HG02798 (cell line): ENCODE results near the gene GRIA4.
"Not testable (repeated sequence)": the region's sequence is repeated elsewhere in the genome, so short reads cannot be mapped to it uniquely, and the experiment has no call there.

ENCODE experiments used
- ATAC-seq: cut with Tn5 transposase; IDR thresholded peaks from one replicate; pipeline ENCODE4 v1.9.1; 2021; ENCODE audit warnings: mild to moderate bottlenecking; ENCODE audit not compliant: unreplicated experiment, poor library complexity

Gene GRIA4

DNA sequence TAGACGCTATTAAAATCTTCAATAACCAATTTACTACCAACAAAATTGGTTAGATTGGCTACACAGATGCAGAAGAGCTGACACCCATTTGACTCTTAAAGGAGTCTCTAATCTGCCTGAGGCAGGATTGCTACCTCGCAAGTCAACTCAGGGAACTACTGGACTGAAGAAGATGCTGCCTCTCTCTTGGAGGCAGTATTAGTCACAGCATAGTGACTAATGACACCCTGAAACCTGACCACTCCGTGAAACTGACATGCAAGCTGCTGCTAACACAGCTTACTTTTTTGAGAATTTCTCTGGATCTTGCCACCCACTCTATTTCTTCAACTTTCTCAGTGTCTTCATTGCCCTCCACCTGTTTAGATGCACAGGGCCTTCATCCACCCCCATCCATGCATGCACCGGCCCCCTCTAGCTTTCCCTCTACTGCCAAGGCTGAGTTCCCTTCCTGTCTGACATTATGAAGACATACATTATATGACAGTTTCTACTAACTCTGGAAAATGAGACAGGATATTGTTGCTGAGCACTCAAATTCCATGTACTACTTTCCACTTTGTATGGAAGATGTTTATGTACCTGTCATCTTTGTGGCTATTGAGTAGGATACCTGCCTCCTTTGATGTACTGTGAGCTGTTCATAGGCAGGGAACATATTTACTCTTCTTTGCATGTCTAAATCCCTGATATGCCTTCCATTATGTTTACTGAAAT lies 229.0 kb downstream of the GRIA4 start:
- no peak for ATAC-seq

DNA sequence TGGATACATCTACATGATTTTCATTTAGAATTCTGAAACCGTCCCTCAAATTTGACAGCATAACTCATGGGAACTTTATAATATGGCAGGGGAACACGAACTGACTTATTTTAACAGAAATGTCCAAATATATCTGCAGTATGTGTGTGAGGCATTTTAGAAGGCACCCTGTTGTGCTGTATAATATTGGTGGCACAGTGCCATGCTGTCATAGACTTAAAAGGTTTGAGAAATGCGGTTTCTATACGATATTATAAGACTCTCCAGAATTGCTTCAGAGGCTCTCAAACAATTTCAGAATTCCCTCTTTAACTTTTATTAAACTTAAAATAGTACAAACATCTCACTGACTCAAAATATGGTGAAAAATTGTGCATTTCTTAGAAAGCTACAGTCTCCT lies 230.5 kb downstream of the GRIA4 start:
- no peak for ATAC-seq

DNA sequence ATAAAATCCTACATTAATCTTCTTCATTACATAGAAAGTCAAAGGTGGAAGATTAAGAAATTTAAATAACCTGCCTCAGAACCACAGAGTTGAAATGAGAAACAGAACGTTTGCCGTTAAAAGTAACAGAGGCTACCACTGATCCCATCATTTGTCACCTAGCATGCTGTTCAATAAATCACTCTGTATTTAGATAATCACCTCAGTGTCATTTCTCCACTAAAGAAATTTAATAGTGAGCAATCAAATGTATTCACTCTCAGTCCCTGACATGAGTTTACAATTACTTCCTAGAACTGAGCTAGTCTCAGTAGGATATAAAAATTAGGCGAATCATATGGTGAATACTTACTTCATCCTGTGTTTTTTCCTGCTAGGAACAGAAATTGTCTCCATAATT lies 242.5 kb downstream of the GRIA4 start:
- no peak for ATAC-seq

DNA sequence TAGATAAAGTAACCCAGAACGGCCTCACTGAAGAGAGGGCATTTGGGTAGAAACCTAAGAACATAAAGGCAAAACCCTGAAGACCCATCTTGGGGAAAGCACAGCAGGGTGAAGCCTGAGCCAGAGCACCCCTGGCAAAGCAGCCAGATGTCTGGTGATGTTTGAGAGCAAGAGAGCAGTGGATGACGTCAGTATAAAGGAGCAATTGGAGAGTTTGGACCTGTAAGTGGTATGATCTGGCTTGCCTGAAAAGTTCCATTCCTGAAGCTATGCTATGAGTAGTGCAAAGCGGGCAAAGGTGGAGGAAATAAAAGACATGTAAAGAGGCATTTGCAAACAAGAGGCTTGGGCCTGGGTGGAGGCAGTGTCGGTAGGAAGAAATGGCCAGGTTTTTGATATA lies 244.4 kb downstream of the GRIA4 start:
- no peak for ATAC-seq

DNA sequence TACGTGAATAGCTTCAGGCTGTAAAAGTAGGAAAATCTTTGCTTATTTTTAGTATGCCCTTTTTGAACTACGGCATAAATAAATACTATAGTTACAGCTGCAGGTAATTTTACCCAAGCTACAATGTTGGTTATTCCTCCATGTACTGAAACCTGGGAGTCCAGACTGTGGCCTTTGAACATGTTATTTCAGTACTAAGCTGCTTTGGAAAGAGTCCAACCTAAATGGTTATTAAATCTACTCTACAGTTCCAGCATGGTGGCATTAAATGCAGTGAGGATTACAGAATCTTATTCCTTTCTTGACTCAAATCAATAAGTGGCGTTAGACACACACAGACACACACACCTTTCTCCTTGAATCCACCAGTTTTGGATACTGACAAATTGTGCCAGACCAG lies 247.1 kb downstream of the GRIA4 start:
- no peak for ATAC-seq

DNA sequence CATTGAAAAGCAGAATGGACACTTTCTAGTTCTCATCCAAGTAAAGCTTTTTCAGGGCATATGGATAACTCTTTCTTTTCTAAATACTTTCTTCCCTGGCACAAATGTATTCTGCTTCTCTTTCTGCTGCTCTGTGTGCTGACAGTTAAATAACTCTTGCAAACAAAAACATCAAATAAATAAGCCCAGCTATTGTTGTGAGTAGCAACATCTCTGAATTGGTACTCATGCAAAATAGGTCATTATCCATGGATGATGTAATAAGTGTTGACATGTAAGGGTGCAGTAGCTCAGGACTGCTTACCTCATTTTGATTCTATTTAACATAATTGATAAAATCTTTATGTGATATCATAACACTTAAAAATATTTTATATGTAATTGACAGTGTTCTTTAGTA lies 247.9 kb downstream of the GRIA4 start:
- ATAC-seq = no peak

DNA sequence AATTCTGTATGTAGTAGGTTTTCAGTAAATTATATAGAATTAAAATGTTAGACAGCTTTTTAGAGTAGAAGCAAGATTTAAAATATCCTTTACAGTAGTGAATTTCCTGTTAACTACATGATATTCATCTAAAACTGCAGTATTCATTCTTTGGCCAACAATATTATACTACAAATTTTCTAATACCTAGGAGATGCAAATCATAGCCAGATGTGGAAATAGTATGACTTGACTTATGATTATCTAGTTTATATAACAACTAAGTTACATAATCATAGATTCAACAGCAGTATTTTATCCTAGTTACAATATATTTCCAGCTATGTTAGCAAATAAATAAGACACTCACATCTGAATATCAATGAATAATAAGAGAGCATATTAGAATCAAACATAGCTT lies 249.0 kb downstream of the GRIA4 start:
- no peak for ATAC-seq

DNA sequence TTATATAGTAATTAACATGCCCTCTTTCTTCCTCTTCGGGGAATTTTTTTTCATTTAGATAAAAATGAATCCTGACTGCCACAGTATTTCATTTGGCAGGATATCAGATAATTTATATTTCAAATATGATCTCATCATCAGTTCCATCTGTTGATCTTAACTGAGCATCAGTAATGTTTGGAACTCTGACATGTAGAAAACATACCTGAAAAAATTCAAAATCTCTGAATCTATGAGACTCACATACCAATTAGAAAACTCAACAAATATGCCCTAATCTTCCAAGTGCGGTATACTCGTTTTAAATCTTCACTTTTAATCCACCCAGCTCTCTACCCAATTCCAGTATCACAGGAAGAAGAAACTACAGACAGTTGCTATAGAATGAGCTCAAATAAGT lies 250.2 kb downstream of the GRIA4 start:
- no peak for ATAC-seq

DNA sequence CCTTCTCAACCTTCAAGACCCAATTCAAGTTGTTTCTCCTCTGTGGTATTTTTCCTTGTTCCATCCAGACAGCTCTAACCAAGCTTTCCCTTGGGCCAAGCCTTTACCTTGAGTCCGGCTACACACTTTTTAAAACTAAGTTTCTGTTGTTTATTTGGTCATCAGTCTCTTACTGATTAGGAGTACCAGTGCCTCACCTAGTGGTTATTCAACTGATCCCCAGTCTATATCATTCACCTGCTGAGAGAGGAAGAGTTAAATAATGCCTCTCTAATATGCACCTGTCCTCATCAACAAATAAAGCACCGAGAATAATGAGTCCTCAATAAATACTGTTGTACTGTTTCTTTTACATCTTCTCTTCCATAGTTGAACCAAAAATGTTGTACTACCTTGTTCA lies 251.4 kb downstream of the GRIA4 start:
- no peak for ATAC-seq

DNA sequence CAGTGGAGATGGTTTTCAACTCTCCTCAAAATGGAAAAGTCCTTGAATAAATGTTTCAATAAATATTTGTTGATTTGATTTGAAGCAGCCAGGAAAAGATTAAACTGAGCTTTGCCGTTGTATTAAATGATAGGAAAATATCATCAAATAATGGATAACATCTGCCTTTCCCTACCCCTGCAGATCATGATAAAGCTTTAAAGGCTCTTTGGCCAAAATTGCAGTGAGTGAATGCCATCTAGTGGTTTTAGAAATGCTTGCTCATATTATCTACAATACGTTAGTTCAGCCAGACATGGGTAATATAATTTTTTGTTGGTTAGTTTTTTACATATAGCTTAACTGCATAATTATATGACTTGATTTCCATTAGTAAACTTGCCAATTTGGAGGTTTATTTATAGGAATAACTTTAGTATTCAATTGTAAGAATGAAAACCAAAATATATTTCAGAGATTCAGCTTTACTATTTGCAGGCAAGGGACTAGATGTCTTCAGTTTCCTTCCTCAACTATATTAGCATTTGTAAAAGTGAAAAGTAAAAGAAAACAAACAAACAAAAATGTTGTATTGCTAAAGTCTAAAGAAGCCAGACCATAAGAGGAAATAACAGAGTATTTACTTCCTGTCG lies 253.0 kb downstream of the GRIA4 start:
- peak; percentile 61 for ATAC-seq

DNA sequence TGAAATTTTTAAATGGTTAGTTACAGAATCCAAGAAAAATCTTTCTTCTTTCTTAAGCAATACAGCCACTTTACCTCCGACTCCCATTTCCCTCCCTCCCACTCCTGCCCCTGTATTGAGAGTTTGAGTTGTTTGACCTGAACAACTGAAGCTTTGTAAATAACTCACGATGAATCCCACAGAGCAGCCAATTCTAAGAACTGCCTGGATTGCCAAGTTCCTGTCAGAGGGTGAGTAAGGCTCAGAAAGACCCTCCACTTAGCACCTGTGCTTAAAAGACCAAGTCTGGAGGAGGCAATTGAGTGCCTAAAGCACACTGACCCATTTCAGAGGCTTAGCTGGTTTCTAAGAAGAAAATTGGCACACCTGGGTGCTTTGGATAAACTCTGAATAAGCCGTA lies 253.7 kb downstream of the GRIA4 start:
- no peak for ATAC-seq

DNA sequence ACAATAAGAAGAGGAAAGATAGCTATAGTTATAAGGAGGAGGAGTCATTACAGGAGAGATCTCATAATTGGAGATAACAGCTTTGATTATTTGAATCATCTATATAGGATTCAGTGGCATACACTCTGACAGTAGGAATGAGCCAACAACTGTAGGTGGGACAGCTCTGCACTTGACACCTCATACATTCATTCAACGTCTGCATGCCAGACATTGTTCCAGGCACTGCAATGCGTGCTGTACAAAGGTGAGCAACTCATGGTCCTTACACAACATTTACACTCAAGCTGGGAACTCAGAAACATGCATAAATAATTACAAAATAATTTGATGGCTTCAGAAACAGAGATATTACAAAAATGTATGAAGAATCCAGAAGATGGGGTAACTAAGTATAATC lies 257.9 kb downstream of the GRIA4 start:
- ATAC-seq = no peak

DNA sequence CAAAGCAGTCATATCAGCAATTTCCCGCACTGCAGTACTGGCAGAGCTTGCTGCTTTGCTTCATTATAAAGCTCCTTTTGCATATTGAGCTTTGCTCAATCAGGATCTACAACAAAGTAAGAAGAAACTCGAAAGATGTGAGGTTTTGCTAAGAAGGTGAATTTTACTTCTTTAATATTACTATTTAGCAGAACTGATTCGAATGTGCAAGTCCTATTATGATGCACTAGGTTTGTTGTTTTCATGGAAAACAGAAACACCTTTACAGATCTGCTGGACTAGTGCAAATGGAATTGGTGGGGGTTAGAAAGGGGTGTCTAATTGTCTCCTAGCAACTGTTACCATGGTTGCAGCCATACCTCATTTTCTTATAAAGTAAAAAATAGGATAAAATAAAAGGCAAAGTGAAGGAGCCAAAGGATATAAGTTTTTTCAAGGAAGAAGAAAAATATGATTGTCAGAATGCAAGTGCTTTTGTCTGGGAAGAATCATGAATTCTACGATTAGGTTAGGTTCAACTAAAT lies 259.0 kb downstream of the GRIA4 start:
- ATAC-seq = no peak

DNA sequence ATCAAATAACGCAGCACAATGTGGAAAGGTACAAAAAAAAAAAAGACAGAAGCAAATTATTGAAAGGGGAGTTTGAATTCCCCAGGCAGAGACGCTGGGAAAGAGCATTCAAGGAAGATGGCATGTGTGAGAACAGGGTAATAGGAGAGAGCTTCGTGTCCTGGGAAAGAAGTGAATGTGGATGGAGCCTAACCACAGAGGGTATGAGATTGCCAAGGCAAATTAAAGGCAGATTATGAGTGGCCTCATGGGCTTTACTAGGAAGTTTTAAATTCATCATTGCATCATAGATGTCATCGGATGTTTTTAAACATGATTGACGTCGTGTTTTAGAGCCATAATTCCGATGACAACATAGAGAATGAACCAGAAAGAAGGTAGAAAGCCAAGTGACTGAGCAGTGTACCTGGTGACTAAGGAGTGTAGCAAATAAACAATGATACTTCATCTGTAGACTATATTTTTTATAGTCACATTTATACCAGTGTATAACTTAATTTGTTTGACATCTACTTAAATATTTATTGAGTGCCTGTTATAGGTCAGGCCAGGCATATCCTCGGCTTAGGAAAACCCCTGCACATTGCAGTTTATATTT lies 260.7 kb downstream of the GRIA4 start:
- no peak for ATAC-seq

DNA sequence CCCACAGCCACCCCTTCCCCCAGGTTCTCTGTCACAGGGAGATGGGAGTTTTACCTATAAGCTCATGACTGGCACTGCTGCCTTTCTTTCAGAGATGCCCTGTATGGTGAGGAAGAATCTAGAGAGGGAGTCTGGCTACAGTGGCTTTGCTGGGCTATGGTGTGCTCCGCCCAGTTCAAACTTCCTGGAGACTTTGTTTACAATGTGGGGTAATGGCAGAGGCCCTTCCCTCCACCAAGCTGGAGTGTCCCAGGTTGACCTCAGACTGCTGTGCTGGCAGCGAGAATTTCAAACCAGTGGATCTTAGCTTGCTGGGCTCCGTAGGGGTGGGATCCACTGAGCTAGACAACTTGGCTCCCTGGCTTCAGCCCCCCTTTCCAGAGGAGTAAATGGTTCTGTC lies 268.6 kb downstream of the GRIA4 start:
- ATAC-seq = no peak

DNA sequence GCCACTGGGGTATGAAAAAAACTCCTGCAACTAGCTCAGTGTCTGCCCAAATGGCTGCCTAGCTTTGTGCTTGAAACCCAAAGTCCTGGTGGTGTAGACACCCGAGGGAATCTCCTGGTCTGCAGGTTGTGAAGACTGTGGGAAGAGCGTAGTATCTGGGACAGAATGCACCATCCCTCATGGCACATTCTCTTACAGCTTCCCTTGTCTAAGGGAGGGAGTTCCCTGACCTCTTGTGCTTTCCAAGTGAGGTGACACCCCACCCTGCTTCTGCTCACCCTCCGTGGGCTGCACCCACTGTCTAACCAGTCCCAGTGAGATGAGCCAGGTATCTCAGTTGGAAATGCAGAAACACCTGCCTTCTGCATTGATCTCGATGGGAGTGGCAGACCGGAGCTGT lies 269.1 kb downstream of the GRIA4 start:
- not testable (repeated sequence) for ATAC-seq

DNA sequence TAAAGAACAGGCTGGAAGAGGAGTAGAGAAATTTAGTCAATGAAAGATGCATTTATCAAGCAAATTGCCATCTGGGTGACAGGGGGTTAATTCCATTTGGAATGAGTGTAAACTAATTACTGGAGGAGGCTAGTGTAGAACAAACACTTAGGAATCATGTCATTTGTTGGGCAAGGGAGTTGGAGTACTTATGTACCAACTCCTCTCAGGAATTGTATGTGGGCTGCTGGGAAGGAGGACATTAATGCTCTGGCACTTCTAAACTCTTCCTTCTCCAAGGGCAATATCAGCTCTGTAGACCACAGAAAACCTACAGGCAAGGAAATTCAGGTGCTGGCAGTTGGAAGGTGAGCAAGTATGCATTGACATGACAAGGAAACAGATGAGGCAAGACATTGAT lies 271.2 kb downstream of the GRIA4 start:
- ATAC-seq = no peak

DNA sequence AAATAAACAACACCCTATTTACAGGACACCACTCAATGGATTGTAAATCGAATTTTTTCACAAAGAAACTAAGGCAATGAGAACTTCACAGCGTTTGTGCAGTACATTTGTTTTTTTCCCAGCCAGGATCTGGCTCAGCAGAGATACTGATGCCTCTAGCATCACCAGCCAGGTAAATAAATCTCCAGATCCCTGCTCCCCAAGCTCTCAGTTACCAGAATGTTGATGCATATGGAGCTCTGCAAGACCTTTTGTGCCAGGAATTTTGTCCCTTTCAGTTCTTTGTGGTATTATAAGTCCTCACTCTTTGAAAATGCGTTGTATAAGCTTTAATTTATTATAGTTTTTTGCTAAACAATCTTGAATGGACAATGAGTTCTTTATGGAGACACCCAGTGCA lies 274.6 kb downstream of the GRIA4 start:
- ATAC-seq = no peak

DNA sequence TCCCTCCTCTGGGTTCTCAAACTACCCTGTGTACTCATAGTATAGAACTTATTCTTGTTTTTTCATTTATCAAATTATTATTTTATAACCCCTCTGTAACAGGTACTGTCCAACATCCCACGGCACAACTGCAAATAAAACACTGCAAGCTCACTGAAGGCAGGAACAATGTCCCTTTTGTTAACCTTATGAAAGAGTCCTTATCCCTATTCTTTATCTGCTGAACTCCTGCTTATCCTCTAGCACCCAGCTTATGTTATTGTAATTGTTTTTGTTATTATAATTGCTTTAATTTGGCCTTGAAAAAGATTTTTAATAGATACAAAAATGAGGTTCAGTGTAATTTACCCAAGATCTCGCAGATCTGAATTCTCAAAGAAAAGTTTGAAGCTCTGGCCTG lies 281.8 kb downstream of the GRIA4 start:
- no peak for ATAC-seq

DNA sequence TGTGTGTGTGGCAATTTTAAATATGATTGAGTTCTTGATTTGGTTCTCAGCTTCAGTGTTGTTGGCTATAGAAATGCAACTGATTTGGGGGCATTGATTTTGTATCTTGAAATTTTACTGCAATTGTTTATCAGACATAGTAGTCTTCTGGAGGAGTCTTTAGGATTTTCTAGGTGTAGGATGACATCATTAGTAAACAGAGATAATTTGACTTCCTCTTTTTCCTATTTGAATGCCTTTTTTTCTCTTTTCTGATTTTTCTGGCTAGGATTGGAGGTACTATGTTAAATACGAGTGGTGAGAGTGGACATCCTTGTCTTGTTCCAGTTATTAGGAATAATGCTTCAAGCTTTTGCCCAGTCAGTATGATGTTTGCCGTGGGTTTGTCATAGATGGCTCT lies 287.3 kb downstream of the GRIA4 start:
- no peak for ATAC-seq

DNA sequence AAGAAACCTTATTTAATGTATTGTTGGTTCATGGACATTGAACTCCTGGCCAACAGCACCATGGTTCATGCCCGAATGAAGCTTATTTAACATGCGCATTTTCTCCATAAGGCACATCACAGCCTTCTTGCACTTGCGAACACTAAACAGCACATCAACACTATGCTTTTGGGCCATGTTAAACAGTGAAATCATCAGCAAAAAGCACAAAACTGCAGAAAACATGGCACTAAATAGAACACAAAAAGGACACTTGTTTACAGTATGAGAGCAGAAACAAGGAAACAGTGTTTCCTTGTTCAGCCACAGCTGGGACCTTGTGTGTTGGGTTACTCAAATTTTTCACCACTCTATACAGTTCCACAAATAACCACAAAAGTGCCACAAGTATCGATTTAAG lies 289.9 kb downstream of the GRIA4 start:
- ATAC-seq = no peak
